Ureter (tissue), 1 donor: ENCODE results near the gene TRAPPC1. TPM values are rescaled to one million over a fixed set of nuclear protein-coding genes. Genes with fewer than 3 reads are reported as not detected.
"Not testable (repeated sequence)": the region's sequence is repeated elsewhere in the genome, so short reads cannot be mapped to it uniquely, and the experiment has no call there.

ENCODE experiments used
- DNase-seq: peaks from one replicate; pipeline ENCODE4 v3.0.0-alpha.2; 2020; ENCODE audit warnings: low spot score
- total RNA-seq: library from RNA; stranded (reverse); gene quantifications from one replicate; pipeline ENCODE4 v1.2.4, GENCODE V29; 2023
- donor health status: DM: yes; HTN: yes; CAD: no.

Gene TRAPPC1
- 166 TPM for total RNA-seq

DNA sequence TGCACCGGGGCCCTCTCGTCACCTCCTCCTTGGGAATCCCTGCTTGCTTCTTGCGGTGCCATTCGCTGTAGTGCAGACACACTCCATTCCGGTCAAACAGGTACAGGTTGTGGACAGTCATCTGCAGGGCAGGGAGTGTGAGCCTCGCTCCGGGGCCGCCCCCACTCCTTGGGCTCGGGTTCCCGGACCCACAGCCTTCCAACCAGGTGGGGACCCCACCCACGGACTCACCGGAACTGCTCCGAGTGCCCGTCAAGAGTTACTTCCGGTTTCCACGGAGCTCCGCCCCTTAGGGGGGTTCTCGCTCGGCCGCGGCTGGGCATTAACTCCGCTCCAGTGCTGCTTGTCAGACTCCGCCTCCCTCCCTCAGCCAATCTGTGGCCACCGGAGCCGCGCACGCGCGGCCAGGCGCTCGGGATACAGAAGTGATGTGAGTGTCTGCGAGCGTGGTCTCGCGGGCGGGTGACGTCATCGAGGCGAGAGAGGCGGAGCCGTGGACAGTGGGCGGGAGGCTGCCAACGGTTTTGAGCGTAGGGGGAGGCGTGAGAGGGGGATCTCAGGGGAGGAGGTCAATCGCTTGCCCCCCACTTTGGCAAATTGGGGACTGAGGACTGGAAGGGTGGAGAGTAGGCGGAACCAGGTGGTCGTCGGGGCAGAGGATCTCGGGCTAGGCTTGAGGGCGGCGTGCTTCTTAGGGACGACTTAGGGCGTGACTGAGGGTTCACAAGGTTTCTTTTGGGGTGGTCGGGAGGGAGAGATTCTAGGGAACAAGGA lies at the start of gene TRAPPC1, which contains the start of gene CNTROB:
TSS of gene TRAPPC1 (minus strand) at position 238 of the 774 bp plus-strand sequence. CDS start at position 121, 117 bp downstream.
TSS of gene CNTROB (plus strand) at position 498 of the 774 bp plus-strand sequence. CDS start 874 bp downstream, outside the sequence.
- DNase-seq, result peak; percentile 100

- no peak for DNase-seq
Measured at GRCh38 chr17:7977805-7978204, 46.1 kb upstream of the TRAPPC1 start.

DNA sequence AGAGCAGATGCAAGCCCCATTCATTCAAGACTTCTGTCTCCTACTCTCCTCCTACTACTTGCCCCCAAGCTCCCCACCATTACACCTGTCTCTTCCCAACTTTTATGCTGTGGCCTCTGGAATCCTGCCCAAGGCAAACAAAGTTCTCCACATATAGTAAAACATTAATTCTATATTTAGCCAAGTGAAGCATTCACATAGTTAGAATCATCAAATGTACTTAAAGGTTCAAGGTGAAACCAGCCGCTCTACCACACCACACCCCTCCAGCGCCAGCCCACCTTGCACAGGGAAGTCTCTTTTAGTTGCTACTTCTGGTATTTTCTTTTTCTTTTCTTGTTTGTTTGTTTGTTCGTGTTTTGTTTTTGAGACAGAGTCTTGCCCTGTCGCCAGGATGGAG lies 45.3 kb upstream of the TRAPPC1 start:
- no peak for DNase-seq

DNA sequence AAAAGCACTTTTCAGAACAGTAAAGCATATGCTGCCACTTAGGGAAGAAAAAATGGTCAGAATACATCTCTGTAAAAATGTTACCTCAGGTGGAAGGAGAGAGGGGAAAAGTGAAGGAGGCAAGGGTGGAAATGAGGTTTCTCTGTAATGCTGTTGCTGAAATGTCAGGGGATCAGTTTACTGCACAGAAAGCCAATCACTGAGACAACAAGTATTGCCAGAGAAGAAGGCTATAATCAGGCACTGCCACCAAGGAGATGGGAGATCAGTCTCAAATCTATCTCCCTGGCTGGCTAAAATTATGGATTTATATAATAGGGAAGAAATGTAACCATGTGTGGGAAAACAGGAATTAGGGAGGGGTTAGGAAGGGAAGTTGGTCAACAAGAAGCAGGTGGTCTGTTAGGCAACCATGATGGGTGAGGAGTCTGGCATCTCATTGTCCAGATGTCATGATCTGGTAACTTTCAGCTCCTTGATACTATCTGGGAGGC lies 42.9 kb upstream of the TRAPPC1 start:
- no peak for DNase-seq

DNA sequence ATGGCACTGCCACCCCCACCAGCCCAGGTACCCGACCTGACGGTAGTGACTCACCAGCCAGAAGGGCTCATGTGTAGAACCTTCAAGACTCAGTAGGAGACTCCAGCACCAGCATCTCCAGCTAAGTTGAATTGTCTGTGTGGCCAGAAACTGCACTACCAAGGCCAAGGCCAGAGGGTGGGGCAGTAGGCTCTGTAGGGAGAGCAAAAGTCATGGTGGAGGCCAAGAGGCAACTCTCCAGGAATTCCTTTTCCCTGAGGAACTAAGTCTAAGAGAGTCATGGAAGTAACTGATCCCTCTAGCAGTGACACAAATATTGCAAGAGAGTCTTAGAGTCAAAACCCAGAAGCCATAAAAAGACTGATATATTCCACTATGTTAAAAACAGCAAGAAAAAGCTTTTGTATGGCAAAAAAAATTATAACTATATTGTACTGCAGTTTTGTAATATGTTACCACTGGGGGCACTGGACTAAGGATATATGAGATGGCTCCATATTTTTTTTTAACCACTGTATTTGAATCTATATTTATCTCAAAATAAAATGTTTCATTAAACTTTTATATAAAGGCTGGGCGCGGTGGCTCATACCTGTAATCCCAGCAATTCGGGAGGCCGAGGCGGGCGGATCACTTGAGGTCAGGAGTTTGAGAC lies 40.5 kb upstream of the TRAPPC1 start:
- no peak for DNase-seq

DNA sequence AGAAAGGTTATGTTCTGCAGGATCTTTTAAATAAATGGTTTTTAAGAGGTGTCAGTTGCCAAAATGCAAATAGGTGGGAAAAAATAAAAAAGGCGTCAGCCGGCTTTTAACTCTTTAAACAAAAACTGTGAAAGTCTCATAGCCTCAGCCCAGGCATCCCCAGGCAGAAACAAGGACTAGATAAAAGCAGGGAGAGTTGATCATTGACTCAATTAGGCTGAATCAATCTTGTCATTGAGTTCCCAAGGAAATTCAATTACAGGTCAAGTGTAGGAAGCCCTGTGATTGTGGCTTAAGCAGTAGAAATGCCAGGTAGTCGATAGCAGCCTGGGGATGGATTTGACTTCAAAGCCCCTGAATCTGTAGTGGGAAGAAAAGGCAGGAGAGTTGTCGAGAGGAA lies 39.9 kb upstream of the TRAPPC1 start:
- no peak for DNase-seq

DNA sequence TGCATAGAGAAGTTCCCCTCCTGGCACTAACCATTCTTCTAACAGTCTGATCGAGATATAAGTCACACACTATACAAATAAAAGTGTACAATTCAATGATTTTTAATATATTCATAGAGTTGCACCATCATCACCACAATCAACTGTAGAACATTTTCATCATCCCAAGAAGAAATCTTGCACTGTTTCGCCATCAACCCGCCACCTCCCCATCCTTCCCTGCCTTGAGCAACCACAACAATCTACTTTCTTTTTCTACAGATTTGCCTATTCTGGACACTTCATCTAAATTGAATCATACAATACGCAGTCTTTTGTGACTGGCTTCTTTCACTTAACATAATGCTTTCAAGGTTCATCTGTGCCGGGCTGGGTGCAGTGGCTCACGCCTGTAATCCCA lies 37.7 kb upstream of the TRAPPC1 start:
- no peak for DNase-seq

DNA sequence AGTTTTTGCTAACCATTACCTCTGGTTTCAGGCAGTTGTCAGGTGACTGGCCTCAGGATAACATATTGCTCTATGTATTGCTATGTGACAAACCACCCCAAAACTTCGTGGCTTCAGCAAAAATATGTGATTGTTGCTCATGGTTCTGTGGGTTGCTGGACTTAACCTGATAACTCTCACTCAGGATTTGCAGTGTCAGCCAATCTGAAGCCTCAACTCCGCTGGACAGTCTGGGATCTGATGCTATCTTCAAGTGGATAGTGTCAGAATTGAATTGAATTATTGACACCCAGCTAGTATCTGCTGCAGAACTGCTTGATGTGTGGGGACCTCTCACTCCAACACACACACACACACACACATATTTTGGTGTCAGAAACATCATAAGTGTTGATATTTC lies 36.0 kb upstream of the TRAPPC1 start:
- no peak for DNase-seq

DNA sequence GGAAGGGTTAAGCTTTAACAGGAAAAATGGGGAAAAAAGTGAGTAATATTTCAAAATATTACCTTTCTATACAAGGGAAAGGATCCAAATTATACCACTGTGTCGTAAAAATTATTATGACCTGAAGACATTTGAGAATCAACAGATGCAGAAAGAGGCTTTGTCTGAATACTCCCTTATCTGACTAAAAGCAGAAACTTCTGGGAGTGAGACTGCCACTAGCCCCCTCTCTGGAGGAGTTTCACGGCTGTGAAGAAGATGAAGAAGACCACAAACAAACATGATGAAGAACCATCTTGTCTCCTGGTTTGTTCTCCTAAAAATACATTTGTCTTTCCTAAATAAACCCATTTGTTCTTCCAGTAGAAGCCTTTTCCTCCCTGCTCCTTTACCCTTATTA lies 29.7 kb upstream of the TRAPPC1 start:
- no peak for DNase-seq

DNA sequence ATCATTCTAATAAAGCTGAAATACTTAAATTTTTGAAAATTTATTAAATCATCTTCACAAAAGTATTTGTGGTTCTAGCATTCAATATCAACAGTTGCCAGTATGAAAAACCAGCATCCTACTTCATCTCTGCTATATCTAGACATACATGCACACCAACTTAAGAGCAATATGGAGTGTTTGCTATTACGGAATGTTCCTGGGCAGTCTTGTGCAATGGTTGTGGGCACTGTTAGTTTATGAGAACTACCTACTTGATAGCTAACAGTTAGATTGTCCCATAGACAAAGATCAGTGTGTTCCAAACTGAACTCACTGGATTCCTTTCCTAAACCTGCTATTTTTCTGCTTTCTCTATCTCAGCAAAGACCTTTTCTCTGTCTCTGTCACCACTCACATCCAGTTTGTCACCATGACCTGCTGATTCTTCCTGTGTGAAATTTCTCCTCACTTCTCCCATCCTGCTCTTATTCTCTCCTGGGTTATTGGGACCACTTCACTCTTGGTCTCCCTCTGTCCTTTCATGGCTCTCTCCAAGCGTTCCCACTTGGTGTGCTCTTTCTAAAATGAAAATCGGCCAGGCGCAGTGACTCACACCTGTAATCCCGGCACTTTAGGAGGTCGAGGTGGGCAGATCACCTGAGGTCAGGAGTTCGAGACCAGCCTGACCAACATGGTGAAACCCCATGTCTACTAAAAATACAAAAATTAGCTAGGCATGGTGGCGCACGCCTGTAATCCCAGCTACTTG lies 27.9 kb upstream of the TRAPPC1 start:
- no peak for DNase-seq

DNA sequence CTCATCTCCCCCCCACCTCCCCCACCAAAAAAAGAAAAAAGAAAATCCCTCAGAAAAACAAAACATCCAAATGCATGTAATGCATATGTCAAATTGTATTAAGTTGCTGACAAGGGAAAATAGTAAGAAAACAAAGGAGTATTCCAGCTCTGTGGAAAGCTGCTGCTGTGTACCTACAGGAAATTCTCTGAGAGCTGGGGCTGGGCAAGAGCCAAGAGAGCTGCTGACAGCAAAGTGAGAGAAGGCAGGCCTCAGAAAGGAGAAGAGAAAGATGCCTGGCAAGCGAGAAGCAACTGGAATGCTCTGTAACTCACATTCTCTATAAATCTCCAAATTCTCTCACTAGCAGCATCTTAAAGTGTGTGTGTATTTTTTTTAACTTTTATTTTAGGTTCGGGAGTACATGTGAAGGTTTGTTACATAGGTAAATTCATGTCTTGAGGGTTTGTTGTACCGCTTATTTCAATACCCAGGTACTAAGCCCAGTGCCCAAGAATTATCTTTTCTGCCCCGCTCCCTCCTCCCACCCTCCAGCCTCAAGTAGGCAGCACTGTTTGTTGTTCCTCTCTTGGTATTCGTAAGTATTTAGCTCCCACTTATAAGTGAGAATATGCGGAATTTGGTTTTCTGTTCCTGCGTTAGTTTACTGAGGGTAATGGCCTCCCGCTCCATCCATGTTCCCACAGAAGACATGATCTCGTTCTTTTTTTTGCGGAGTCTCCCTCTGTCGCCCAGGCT lies 24.7 kb upstream of the TRAPPC1 start:
- DNase-seq, result no peak

DNA sequence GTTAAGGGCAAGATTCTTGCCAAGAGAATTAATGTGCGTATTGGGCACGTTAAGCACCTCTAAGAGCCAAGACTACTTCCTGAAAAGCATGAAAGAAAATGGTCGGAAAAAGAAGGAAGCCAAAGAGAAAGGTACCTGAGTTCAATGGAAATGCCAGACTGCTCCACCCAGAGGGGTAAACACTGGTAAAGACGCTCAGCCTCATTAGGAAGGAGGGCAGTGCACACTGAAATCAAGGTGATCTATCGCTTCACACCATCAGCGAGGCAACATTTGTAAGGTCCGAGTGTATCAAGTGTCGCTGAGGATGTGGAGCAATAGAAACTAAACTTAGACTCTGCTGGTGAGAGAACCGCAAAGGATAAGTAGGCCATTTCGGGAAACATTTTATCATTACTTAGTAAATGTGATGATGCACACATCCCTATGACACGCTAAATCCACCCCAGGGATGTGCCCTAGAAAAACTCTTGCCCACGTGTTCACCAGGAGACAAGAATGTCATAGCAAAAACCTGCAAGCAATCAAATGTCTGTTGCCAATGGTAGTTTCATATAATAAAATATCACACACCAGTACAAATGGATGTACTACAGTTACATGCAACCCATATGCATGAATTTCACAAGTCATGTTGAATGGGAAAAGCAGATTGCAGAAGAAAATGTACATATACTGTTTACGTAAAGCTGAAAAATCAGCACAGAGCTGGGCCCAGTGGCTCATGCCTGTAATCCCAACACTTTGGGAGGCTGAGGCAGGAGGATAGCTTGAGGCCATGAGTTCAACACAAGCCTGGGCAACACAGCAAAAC lies 23.9 kb upstream of the TRAPPC1 start:
- no peak for DNase-seq

DNA sequence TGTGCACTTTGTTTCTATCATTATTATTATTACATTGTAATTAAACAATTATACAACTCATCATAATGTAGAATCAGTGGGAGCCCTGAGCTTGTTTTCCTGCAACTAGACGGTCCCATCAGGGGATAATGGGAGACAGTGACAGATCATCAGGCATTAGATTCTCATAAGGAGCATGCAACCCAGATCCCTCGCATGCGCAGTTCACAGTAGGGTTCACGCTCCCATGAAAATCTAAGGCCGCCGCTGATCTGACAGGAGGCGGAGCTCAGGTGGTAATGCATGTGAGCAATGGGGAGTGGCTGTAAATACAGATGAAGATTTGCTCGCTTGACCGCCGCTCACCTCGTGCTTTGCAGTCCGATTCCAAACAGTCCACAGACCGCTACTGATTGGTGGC lies 21.5 kb upstream of the TRAPPC1 start:
- not testable (repeated sequence) for DNase-seq

- no peak for DNase-seq
Measured at GRCh38 chr17:7951143-7951792, 19.5 kb upstream of the TRAPPC1 start.

DNA sequence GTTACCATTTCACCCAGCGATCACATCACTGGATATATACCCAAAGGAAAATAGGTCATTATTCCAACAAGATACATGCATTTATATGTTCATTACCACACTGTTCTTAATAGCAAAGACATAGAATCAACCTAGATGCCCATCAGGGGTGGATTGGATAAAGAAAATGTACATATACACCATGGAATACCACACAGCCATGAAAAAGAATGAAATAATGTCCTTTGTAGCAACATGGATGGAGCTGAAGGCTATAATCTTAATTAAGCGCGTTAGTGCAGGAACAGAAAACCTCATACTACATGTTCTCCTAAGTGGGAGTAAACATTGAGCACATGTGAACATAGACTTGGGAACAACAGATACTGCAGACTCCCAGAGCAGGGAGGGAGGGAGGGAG lies 18.8 kb upstream of the TRAPPC1 start:
- no peak for DNase-seq

DNA sequence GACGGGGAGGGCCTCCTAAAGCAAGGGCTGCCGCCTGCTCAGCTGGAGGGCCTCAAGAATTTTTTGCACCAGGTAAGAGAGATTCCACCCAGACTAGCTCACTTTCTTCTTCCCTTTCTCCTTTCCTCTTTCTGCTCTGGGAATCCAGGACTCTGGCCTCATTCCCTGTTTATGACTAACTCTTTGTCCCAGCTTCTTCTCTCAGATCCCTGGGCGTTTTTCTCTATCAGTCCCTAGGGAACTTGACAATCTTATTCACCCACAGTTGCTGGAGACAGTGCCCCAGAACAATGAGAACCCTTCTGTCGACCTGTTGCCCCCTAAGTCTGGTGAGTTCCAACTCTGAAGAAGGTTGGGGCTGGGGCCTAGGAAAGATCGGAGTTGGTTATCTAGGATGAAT lies 15.9 kb upstream of the TRAPPC1 start:
- no peak for DNase-seq

DNA sequence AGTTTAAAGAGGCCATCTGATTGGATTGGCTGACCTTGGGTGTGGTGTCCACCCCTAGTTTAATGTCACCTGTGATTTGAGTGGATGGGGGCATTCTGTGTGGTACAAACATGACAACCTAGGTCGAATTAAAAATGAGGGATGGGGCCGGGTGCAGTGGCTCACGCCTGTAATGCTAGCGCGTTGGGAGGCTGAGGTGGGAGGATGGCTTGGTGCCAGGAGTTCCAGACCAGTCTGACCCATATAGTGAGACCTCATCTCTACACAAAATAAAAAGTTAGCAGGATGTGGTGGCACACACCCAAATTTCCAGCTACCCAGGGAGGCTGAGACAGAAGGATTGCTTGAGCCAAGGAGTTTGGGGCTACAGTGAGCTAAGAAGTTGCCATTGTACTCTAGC lies 14.7 kb upstream of the TRAPPC1 start:
- DNase-seq, result no peak

DNA sequence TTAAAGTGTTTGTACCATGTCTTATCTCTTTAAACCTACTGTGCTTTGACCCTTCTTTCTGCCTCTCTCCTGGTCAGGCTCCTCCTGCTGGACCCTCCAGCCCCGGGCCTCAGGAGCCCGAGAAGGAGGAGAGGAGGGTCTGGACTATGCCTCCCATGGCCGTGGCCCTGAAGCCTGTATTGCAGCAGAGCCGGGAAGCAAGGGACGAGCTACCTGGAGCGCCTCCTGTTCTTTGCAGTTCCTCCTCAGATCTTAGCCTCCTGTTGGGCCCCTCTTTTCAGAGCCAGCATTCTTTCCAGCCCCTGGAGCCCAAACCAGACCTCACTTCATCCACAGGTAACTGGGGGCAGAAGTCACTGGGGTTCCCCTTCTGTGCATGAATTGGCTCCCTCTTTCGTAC lies 13.9 kb upstream of the TRAPPC1 start:
- DNase-seq, result no peak

- DNase-seq, result no peak
Measured at GRCh38 chr17:7944326-7944725, 12.6 kb upstream of the TRAPPC1 start.

- DNase-seq, result no peak
Measured at GRCh38 chr17:7943291-7943690, 11.5 kb upstream of the TRAPPC1 start.
